T-helper 9 cell (primary cell): ENCODE data around the gene CACHD1.
"Not testable (repeated sequence)": the region's sequence is repeated elsewhere in the genome, so short reads cannot be mapped to it uniquely, and the experiment has no call there.

Experiments
- DNase-seq: peaks from one replicate; pipeline ENCODE4 v3.0.0-alpha.2; 2020

The CACHD1 gene

GRCh38 chr1:64715186-64715585 lies 245.3 kb downstream of the CACHD1 start:
- DNase-seq = no peak

DNA sequence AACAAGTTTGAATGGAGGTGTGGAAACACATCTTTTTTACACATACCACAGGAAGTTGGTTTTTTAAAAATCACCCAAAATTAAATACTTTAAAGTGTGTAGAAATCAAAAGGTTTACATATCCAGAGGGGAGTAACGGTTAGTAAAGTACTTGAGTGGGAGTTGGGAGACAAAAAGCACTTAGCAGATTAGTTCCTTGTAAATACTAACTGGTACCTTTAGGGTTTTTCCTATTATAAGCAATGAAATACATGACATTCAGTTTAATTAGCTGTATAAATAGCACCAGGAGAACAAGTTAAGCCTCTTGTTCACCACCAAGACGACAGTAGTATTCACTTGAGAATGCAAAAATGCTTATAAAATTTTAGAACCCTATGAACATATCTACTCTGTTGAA lies 251.2 kb downstream of the CACHD1 start:
- no peak for DNase-seq

- DNase-seq = no peak
These were observed 251.7 kb downstream of the CACHD1 start for GRCh38 chr1:64721576-64722145.

GRCh38 chr1:64727861-64728260 lies 257.9 kb downstream of the CACHD1 start:
- DNase-seq = no peak

GRCh38 chr1:64733581-64734286 lies 263.8 kb downstream of the CACHD1 start:
- no peak for DNase-seq

- no peak for DNase-seq
These were observed 264.3 kb downstream of the CACHD1 start for GRCh38 chr1:64734287-64734652.

GRCh38 chr1:64740687-64741086 lies 270.8 kb downstream of the CACHD1 start:
- DNase-seq = not testable (repeated sequence)
